ENCODE data around the gene SRGAP2C.

GRCh38 chr1:121414905-121415304 is 230.1 kb downstream of the SRGAP2C start:
- TF ChIP-seq POLR2A (IDR thresholded peaks at IDR 0.05) (no peak), CTCF (IDR thresholded peaks at IDR 0.05) (no peak)

Measured in right lobe of liver (tissue), 4 donors.